H7 (cell line): ENCODE results near the gene RGMA. TPM values are rescaled to one million over a fixed set of nuclear protein-coding genes. Genes with fewer than 3 reads are reported as not detected.
"Not testable (repeated sequence)": the region's sequence is repeated elsewhere in the genome, so short reads cannot be mapped to it uniquely, and the experiment has no call there.

Experiments
- DNase-seq: peaks from one replicate; pipeline ENCODE4 v3.0.0; 2012
- H3K27me3 ChIP-seq: 2 replicates; pipeline ENCODE4 v1.6.0; 2011; ENCODE audit warnings: mild to moderate bottlenecking, low read length; ENCODE audit not compliant: control insufficient read depth, insufficient read depth
- H3K36me3 ChIP-seq: replicated peaks from 2 replicates; pipeline ENCODE4 v1.5.1; 2011; ENCODE audit warnings: low read length; ENCODE audit not compliant: control insufficient read depth, insufficient read depth
- H3K4me3 ChIP-seq: 2 replicates; pipeline ENCODE4 v1.5.1; 2011; ENCODE audit warnings: low read depth, mild to moderate bottlenecking, control low read depth, low read length, moderate library complexity; ENCODE audit not compliant: insufficient read depth
- total RNA-seq: library from RNA; depleted of rRNA; stranded (reverse); fragments of >200 nt; shearing (Covaris generic); gene quantifications from 2 replicates; pipeline ENCODE4 v1.2.3, GENCODE V29; 2014

RGMA gene
- total RNA-seq, 1 experiment from 2014 or later, result 32.6 TPM

DNA sequence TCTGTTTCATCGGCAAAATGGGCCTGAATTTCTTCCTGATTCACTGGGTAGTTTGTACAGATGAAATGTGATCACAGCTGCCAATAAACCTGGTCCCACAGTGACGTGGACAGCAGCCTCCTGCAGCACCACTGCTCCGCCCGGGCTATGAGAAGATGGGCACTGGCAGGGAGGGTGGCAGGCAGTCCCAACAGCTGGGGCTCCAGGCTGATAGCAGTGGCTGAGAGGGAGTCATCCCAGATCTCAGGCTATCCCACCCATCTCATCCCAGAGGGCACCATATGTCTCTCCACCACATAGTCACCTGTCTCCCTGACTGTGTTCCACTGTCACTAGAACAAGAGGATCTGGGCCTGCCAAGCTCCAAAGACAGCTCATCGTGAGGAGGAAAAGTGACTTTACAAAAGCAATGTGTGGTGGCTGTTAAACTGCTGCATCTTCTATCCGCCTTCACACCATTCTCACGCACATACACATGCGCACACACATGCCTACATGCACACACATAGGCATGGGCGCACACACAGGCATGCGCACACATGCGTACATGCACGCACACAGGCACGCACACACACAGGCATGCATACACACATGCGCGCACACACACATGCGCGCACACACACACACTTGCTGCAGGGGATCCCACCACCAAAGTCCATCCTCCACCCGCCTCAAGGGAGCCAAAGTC, 46.2 kb downstream of the RGMA start:
- Histone ChIP-seq H3K36me3 (peaks cover 21% of the 10 kb centered on the region), H3K27me3 (no peaks in the 10 kb centered on the region), H3K4me3 (no peak overlapping the region)
- peak; percentile 52 for DNase-seq

DNA sequence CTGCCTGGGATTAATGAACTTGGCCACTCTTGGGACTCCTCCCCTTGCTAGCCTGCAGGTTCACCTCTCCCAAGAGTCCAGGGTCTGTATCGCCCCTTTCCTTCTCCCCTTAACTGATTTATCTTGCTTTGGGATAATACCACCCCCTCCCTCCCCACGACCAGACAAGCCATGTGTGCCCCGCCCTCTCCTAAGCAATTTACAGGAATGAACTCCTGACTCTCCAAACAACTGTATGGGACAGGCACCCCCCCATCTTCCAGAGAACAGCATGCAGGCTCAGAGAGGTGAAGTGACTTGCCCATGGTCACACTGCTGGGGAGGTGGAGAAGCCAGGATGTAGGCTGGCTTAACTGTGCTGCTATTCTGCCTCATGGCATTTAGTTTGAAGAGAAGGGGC, 46.8 kb downstream of the RGMA start:
- Histone ChIP-seq H3K4me3 (no peak overlapping the region), H3K36me3 (peaks cover 18% of the 10 kb centered on the region), H3K27me3 (no peaks in the 10 kb centered on the region)
- peak; percentile 50 for DNase-seq

DNA sequence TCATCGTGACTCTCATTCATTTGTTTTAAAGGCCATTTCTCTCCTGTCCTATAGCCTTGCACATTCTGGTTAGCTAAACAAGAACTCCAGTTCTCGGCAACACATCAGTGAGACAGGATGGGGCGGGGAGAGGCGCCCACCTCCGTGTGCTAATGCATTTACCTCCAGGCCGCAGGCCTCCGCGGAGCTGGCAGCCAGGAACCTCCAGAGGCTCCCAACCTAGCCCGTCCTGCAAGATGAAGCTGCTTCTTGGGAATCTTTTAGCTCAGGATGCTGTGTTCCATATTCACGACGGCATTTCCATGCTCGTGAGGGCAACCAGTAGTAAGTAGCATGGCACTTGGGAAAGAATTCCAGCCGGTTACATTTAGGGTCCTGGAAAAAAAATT, 47.9 kb downstream of the RGMA start:
- Histone ChIP-seq H3K4me3 (no peak overlapping the region), H3K36me3 (peaks cover 9% of the 10 kb centered on the region), H3K27me3 (no peaks in the 10 kb centered on the region)
- peak; percentile 70 for DNase-seq

DNA sequence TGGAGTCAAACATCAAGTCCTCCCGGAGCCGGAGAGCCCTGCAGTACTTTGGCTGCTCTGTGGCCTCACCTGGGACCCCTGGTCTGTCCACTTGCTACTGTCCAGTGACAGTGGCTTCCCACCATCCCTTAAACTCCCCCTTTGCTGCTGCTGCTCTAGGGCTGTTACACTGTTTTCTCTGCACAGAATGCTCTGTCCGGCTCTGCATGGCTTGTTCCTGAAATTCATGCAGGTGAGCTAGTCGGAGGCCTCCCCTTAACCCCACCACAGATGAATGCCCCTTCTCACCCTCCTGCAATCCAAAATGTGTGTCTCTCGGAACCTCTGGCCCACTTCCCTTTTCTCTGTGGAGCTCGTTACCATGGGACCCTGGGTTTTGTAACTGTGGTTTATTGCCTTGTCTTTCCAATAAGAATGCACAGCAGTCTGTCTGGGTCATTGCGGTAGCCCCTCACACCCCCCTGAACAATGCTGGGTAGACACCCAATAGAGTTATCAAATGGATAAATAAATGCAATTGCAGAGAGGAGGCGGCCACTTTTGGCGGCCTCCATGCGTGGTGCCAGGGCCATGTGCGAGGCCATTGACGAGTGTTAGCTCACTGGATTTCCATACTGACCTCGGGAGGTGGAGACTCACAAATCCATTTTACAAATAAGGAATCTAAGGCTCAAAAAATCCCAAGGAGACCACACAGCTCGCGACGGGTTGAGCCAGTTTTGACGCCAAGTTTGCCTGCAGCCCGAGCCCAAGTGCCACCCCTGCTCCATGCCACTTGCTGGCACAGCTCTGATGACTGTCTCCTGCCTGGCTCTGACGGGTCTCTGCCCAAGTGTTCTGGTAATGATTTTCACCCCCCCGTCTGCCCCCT, 48.5 kb downstream of the RGMA start:
- Histone ChIP-seq H3K36me3 (peaks cover 5% of the 10 kb centered on the region), H3K4me3 (no peak overlapping the region)

DNA sequence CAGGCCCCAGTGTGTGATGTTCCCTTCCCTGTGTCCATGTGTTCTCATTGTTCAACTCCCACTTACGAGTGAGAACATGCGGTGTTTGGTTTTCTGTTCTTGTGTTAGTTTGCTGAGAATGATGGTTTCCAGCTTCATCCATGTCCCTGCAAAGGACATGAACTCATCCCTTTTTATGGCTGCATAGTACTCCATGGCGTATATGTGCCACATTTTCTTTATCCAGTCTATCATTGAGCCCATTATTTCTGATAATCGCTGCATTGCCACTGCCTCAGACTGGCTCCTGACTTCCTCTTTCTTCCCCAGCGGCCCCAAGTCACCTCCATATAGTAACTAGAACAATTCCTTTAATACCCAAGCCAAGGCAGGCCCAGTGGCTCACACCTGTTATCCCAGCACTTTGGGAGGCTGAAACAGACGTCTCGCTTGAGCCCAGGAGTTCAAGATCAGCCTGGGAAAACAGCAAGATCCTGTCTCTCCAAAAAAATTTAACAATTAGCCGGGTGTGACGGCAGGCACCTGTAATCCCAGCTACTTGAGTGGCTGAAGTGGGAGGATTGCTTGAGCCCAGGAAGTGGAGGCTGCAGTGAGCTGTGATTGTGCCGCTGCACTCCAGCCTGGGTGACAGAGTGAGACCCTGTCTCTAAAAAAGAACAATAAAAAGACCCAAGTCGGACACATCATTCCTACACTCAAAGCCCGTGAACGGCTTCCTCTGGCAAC, 49.3 kb downstream of the RGMA start:
- H3K36me3 ChIP-seq, H3K4me3 ChIP-seq, H3K27me3 ChIP-seq: not testable (repeated sequence)
- peak; percentile 13 for DNase-seq

More for the DNA sequence above, 48.5 kb downstream of the RGMA start:
- peak; percentile 33 for DNase-seq
- H3K27me3 ChIP-seq, result no peaks in the 10 kb centered on the region

DNA sequence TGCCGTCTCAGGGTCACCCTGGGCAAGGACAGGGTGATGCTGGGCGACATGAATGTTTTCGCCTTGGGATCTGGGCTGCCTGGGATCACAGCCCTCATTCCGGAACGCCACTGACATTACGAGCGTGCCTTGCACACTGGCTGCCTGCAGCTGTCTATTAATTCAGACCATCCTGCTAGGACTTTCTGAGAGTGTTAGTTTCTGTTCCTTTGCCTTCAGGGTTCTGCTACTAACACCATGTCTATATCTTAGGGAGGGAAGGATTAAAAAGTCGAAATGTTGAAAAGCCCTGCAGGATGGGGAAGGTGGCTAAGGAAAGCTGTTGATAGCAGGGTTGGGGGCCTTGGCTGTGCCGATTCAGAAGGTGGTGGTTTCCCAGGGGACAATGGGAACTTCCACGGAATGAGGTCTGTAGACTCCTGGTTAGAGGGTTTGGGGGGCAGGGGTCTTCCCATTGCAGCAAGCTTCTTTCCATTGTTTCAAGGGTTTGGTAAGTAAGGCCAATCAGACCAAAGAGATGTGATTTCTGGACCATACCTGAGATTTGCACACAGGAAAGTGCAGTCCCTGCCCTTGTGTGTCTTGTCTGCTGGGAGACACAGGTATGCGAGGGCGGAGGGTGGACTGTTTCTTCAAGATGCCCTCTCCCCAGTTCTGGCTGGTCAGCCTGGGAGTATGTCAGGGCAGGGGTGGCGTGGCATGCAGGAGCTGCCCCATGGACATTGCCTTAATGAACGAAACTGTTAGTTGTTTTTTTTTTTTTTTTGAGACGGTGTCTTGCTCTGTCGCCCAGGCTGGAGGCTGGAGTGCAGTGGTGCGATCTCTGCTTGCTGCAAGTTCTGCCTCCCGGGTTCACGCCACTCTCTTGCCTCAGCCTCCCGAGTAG, 50.9 kb downstream of the RGMA start:
- Histone ChIP-seq H3K27me3 (no peaks in the 10 kb centered on the region), H3K36me3 (no peaks in the 10 kb centered on the region), H3K4me3 (no peak overlapping the region)
- peak; percentile 28 for DNase-seq

- peak; percentile 67 for DNase-seq
- no peak overlapping the region for H3K4me3 ChIP-seq
- H3K36me3 ChIP-seq, result no peaks in the 10 kb centered on the region
- no peaks in the 10 kb centered on the region for H3K27me3 ChIP-seq
These were observed 51.8 kb downstream of the RGMA start for GRCh38 chr15:93036951-93037819.

DNA sequence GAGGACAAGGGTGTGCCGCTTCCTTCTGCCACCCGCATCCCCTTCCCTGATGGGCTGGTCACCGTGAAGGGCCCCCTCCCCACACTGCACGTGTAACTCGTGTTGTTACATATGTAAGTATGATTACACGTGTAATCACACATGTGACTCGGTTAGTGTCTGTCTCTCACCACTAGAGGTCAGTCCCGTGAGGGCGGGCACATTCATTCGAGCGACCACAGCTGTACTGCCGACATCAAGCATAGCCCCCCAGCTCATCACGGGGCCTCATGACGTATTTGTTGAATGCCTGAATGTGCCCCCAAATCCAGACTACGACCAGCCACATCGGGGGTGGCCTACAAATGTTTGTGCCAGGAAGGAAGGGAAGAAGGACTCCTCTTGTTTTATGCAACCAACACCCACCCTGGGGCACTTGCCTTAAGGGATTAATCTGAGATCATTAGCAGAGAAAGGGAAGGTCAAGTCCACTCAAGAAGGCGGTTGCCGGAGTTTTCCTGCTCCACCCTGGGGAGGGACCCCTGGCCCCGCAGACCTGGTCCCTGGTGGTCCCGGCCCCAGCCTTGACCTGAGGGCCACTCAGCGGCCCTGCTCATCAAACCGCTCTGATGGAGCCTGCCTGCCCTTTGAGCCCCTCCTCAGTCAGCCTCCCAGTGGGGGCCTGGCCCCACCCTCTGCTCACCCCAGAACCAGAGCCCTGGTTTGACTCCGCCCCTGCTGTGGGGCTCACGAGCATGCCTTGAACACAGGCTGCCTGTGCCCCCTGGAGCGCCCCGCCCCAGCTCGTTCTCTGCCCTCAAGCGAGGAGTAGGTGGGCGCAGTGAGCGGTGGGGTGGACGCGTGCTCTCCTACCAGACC, 52.8 kb downstream of the RGMA start:
- Histone ChIP-seq H3K27me3 (no peaks in the 10 kb centered on the region), H3K4me3 (no peak overlapping the region), H3K36me3 (no peaks in the 10 kb centered on the region)
- peak; percentile 89 for DNase-seq

DNA sequence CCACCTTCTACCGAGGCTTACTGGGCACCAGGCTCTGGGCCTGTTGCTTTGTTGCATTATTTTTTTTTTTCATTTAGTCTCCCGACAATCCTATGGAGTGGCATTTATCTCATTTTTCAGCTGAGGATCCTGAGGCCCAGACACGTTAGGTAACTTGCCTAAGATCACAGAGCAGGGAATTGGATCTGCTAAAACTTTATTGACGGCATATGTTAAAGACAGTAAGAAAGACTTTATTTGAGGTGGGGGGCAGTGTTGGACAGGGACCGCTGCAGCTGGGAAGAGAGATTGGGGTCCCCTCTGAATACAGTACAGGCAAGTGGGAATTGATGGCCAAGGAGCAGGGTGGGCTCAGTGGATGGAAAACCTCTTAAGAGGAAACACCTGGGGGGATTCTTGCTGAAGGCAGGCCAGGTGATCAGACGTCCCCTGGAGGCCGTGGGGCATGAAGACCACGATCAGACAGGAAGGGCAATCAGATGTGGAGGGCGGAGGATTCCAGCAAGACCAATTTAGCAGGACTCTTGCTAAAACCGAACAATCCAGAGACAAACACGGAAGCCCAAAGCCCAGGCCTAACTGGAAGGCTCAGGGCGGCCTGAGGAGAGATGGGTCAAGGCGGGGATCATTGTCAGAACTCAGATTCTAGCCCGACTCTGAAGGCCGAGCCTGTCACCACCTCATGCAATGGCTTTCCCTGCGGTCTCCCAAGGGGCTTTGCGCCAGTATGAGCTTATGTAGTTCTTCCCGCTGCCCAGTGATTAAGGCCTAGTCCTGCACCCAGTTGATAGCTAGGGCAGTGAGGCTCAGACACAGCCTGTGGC, 53.7 kb downstream of the RGMA start:
- no peaks in the 10 kb centered on the region for H3K27me3 ChIP-seq
- H3K36me3 ChIP-seq, result no peaks in the 10 kb centered on the region
- no peak overlapping the region for H3K4me3 ChIP-seq
- no peak for DNase-seq

DNA sequence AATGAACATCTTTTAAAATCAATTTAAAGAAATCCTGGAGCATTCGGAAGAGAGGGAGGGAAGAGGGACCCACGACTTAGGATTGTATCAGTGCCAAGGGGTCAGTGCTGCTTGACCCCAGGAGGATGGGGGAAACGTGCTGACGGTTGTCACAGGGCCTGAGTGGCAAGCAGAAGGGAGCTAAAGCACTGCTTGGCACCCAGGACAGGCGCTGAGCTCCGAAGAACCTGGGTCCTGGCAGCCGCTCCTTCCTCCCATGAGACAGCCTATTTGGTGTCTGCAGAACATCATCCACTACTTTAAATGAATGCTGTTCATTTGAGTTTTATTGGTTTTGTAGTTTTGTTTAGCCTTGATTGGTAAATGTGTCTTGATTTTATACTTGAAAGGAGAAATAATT, 54.5 kb downstream of the RGMA start:
- Histone ChIP-seq H3K4me3 (no peak overlapping the region), H3K27me3 (no peaks in the 10 kb centered on the region), H3K36me3 (no peaks in the 10 kb centered on the region)
- peak; percentile 7 for DNase-seq

- no peaks in the 10 kb centered on the region for H3K27me3 ChIP-seq
- DNase-seq, result no peak
- no peak overlapping the region for H3K4me3 ChIP-seq
- no peaks in the 10 kb centered on the region for H3K36me3 ChIP-seq
These were observed 55.5 kb downstream of the RGMA start for GRCh38 chr15:93033434-93034045.
